ENCODE data around the gene BAG1. TPM values are rescaled to one million over a fixed set of nuclear protein-coding genes. Genes with fewer than 3 reads are reported as not detected.
A peak's percentile ranks its signal among the peaks of the same experiment; 100 is the strongest.

The BAG1 gene
- total and polyA plus RNA-seq, 2 of the 13 experiments (the other 11 are each of a cell fraction or from before 2014, with no cell fraction given), result 23.1 to 59.5 TPM

DNA sequence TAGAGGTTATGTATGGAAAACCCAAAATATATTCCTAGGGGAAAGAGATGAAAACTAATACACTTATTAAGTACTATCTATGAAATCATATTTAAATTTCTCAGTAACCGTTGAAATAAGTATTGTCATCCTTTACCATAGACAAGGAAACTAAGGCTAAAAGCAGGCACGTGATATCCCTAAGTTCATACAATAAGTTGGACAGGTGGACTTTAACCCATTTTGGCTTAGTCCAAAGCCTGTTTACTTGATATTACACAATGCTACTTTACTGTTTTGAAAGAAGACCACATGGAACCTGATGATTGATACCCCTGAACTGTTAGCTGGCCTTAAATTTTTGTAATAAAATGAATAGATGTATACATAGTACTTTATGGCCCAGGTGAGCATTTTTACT lies 29.3 kb upstream of the BAG1 start (continued):
- no peak for TF ChIP-seq HNRNPK (IDR thresholded peaks at IDR 0.05; ENCODE audit: low read depth, low read length, poor library complexity, severe bottlenecking)
- no peak for TF ChIP-seq NONO (IDR thresholded peaks at IDR 0.05)
- TF ChIP-seq NONO (CRISPR knock-in tag; conservative IDR thresholded peaks at IDR 0.05), result peak; percentile 60; the same call in 1 of the 2 replicates
- no peak for TF ChIP-seq HCFC1 (IDR thresholded peaks at IDR 0.05; ENCODE audit: low read depth, low read length)
- no peak for TF ChIP-seq GABPB1 (CRISPR knock-in tag; IDR thresholded peaks at IDR 0.05)
- peak; percentile 54; the same call in 1 of the 2 replicates for TF ChIP-seq DPF2 (CRISPR knock-in tag; IDR thresholded peaks at IDR 0.05; ENCODE audit: borderline replicate concordance, low read depth)
- no peak for TF ChIP-seq KAT7 (CRISPR knock-in tag; IDR thresholded peaks at IDR 0.05; ENCODE audit: borderline replicate concordance)
- TF ChIP-seq, protein P1, sequence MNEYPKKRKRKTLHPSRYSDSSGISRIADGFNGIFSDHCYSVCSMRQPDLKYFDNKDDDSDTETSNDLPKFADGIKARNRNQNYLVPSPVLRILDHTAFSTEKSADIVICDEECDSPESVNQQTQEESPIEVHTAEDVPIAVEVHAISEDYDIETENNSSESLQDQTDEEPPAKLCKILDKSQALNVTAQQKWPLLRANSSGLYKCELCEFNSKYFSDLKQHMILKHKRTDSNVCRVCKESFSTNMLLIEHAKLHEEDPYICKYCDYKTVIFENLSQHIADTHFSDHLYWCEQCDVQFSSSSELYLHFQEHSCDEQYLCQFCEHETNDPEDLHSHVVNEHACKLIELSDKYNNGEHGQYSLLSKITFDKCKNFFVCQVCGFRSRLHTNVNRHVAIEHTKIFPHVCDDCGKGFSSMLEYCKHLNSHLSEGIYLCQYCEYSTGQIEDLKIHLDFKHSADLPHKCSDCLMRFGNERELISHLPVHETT (CRISPR knock-in tag; conservative IDR thresholded peaks at IDR 0.05), result no peak
- no peak for TF ChIP-seq HNRNPLL (IDR thresholded peaks at IDR 0.05; ENCODE audit: low read depth, low read length, poor library complexity, severe bottlenecking)
- peak; percentile 89 for TF ChIP-seq GATAD2A (CRISPR knock-in tag; IDR thresholded peaks at IDR 0.05)
- TF ChIP-seq ZNF281 (CRISPR knock-in tag; IDR thresholded peaks at IDR 0.05; ENCODE audit: borderline replicate concordance), result peak; percentile 28; the same call in 1 of the 2 replicates
- TF ChIP-seq ZNF232 (CRISPR knock-in tag; IDR thresholded peaks at IDR 0.05; ENCODE audit: borderline replicate concordance), result no peak
- TF ChIP-seq TFAP4 (IDR thresholded peaks at IDR 0.05; ENCODE audit: borderline replicate concordance, low read depth), result peak; percentile 67; the same call in 1 of the 2 replicates
- TF ChIP-seq CENPT (CRISPR knock-in tag; IDR thresholded peaks at IDR 0.05; ENCODE audit: low read depth), result no peak
- TF ChIP-seq GTF3A (CRISPR knock-in tag; conservative IDR thresholded peaks at IDR 0.05), result no peak
- no peak for TF ChIP-seq ZNF772 (CRISPR knock-in tag; IDR thresholded peaks at IDR 0.05)
- no peak for TF ChIP-seq GABPA (IDR thresholded peaks at IDR 0.05; ENCODE audit: low read depth, low read length)
- 0 out of 2 replicates have a peak, but pooled peaks have one; percentile 34 for TF ChIP-seq GABPA (CRISPR knock-in tag; IDR thresholded peaks at IDR 0.05; ENCODE audit: low read depth)
- no peak for TF ChIP-seq ZNF33B (CRISPR knock-in tag; IDR thresholded peaks at IDR 0.05)
- no peak for TF ChIP-seq PAF1 (CRISPR knock-in tag; IDR thresholded peaks at IDR 0.05)
- no peak for TF ChIP-seq ARNT2 (CRISPR knock-in tag; IDR thresholded peaks at IDR 0.05; ENCODE audit: low read depth)
- TF ChIP-seq RXRB (CRISPR knock-in tag; IDR thresholded peaks at IDR 0.05; ENCODE audit: borderline replicate concordance), result peak; percentile 70; the same call in 1 of the 2 replicates
- no peak for TF ChIP-seq KLF15 (CRISPR knock-in tag; IDR thresholded peaks at IDR 0.05; ENCODE audit: borderline replicate concordance)
- TF ChIP-seq ZFAT (CRISPR knock-in tag; conservative IDR thresholded peaks at IDR 0.05), result no peak
- no peak for TF ChIP-seq SYNCRIP (IDR thresholded peaks at IDR 0.05; ENCODE audit: insufficient read depth, low read depth, low read length)
- TF ChIP-seq, protein P2, sequence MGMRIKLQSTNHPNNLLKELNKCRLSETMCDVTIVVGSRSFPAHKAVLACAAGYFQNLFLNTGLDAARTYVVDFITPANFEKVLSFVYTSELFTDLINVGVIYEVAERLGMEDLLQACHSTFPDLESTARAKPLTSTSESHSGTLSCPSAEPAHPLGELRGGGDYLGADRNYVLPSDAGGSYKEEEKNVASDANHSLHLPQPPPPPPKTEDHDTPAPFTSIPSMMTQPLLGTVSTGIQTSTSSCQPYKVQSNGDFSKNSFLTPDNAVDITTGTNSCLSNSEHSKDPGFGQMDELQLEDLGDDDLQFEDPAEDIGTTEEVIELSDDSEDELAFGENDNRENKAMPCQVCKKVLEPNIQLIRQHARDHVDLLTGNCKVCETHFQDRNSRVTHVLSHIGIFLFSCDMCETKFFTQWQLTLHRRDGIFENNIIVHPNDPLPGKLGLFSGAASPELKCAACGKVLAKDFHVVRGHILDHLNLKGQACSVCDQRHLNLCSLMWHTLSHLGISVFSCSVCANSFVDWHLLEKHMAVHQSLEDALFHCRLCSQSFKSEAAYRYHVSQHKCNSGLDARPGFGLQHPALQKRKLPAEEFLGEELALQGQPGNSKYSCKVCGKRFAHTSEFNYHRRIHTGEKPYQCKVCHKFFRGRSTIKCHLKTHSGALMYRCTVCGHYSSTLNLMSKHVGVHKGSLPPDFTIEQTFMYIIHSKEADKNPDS (CRISPR knock-in tag; IDR thresholded peaks at IDR 0.05), result no peak

All from HepG2 (cell line).